Measurements from ENCODE around the gene EPB41L3. TPM values are rescaled to one million over a fixed set of nuclear protein-coding genes. Genes with fewer than 3 reads are reported as not detected.

Gene EPB41L3
- total RNA-seq, 2 experiments from 2014 or later: not detected

DNA sequence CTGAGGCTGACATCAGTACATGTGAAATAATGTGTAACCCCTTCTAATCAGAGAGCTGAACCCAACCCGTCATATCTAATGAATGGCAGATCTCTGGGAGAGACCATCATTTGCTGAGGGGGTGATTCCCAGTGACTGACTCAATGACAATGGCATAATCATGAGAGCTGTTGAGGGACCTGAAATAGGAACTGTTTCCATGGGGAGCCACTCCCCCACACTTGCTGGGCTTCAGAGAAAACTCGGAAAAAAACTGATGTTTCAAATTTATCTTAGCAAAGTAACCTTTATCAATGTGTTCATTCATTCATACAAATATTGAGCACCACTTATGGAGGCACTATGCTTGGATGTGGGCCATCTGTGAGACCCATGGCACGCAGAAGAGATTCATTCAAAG lies 154.9 kb downstream of the EPB41L3 start:
- no peaks in the 10 kb centered on the region for H3K9me2 ChIP-seq (ENCODE audit: insufficient read depth, low read length)
- intact Hi-C loops (cut with micrococcal nuclease; ENCODE audit: unreplicated experiment): no loop called here
- no peak overlapping the region for H3K4me2 ChIP-seq (ENCODE audit: low read length)
- H3K27ac ChIP-seq (ENCODE audit: low read depth, low read length, poor library complexity, severe bottlenecking): no peak overlapping the region
- no peaks in the 10 kb centered on the region for H4K20me1 ChIP-seq (ENCODE audit: insufficient read depth, low read length)
- POLR2A ChIA-PET: interaction anchor here (1.1 kb wide), 1 partner anchor 10 kb away, joined by 6 read pairs; no protein-coding TSS in a partner anchor
- H3K4me1 ChIP-seq (ENCODE audit: insufficient read depth, low read length, poor library complexity, severe bottlenecking): no peaks in the 10 kb centered on the region
- CTCF ChIA-PET (ENCODE audit: unreplicated experiment): no interaction called here
- no peak for DNase-seq (ENCODE audit: low spot score)
- no peak overlapping the region for H3K4me3 ChIP-seq (ENCODE audit: low read depth, low read length, poor library complexity, severe bottlenecking)
- H2AFZ ChIP-seq (ENCODE audit: low read length): no peak overlapping the region
- H3K9me3 ChIP-seq (ENCODE audit: low read length): no peaks in the 10 kb centered on the region
- no peaks in the 10 kb centered on the region for H3K79me2 ChIP-seq (ENCODE audit: insufficient read depth, low read depth, low read length)
- no TSS peak for BruUV-seq (replicated peaks)
- H3K36me3 ChIP-seq (ENCODE audit: insufficient read depth, low read length): no peaks in the 10 kb centered on the region
- TF ChIP-seq EZH2phosphoT487 (IDR thresholded peaks at IDR 0.05; ENCODE audit: borderline replicate concordance, low read depth, low read length): no peak
- TF ChIP-seq, protein P1, sequence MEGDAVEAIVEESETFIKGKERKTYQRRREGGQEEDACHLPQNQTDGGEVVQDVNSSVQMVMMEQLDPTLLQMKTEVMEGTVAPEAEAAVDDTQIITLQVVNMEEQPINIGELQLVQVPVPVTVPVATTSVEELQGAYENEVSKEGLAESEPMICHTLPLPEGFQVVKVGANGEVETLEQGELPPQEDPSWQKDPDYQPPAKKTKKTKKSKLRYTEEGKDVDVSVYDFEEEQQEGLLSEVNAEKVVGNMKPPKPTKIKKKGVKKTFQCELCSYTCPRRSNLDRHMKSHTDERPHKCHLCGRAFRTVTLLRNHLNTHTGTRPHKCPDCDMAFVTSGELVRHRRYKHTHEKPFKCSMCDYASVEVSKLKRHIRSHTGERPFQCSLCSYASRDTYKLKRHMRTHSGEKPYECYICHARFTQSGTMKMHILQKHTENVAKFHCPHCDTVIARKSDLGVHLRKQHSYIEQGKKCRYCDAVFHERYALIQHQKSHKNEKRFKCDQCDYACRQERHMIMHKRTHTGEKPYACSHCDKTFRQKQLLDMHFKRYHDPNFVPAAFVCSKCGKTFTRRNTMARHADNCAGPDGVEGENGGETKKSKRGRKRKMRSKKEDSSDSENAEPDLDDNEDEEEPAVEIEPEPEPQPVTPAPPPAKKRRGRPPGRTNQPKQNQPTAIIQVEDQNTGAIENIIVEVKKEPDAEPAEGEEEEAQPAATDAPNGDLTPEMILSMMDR (conservative IDR thresholded peaks at IDR 0.05; ENCODE audit: low read length): no peak

DNA sequence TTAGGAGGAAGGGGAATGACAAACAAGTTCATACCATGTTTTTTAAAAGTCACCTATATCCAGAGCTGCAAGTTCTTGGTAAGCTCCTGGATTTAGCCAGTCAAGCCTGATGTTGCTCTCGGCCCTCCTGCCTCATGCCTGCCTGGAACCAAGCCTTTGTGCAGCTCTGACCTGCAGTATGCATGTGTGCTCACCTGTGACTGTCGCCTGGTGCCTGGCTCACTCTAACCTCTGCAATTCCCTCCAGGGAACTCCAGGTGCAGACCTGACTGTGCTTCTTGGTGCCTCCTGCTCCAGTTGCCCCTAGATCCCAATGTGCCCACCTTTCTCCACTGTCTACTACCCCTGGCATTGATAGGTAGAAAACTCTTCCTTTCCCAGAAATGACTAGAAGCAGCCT lies 163.2 kb downstream of the EPB41L3 start:
- CTCF ChIA-PET (ENCODE audit: unreplicated experiment): no interaction called here
- Histone ChIP-seq H3K4me1 (ENCODE audit: insufficient read depth, low read length, poor library complexity, severe bottlenecking) (no peaks in the 10 kb centered on the region), H3K9me3 (ENCODE audit: low read length) (no peaks in the 10 kb centered on the region), H4K20me1 (ENCODE audit: insufficient read depth, low read length) (no peaks in the 10 kb centered on the region), H3K27ac (ENCODE audit: low read depth, low read length, poor library complexity, severe bottlenecking) (no peak overlapping the region), H3K79me2 (ENCODE audit: insufficient read depth, low read depth, low read length) (no peaks in the 10 kb centered on the region), H3K9me2 (ENCODE audit: insufficient read depth, low read length) (no peaks in the 10 kb centered on the region), H2AFZ (ENCODE audit: low read length) (no peak overlapping the region), H3K36me3 (ENCODE audit: insufficient read depth, low read length) (no peaks in the 10 kb centered on the region), H3K4me3 (ENCODE audit: low read depth, low read length, poor library complexity, severe bottlenecking) (no peak overlapping the region), H3K4me2 (ENCODE audit: low read length) (no peak overlapping the region)
- BruUV-seq (replicated peaks): no TSS peak
- DNase-seq (ENCODE audit: low spot score): no peak
- no peak for TF ChIP-seq EZH2phosphoT487 (IDR thresholded peaks at IDR 0.05; ENCODE audit: borderline replicate concordance, low read depth, low read length)
- TF ChIP-seq, protein P1 (conservative IDR thresholded peaks at IDR 0.05; ENCODE audit: low read length): no peak
- intact Hi-C loops (cut with micrococcal nuclease; ENCODE audit: unreplicated experiment): no loop called here
- POLR2A ChIA-PET: no interaction called here

DNA sequence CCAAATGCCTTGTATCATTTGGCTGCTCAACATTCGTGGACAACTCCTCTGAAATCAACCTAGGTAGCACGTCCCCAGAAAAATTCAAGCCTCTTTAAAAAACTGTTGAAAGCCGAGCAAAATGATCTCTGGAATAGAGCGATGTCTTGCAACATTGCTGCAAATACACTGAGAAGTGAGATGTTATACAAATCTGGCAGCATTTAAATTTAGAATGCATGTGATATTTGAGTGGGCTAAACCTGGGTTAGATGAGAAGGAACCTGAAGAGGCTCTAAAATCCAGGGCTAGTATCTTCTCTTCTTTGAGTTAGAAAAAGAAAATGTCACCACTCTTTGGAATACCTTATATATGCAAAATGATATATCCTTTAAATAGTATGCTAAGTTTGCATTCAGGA lies 166.8 kb downstream of the EPB41L3 start:
- TF ChIP-seq, protein P1 (conservative IDR thresholded peaks at IDR 0.05; ENCODE audit: low read length): no peak
- TF ChIP-seq EZH2phosphoT487 (IDR thresholded peaks at IDR 0.05; ENCODE audit: borderline replicate concordance, low read depth, low read length): no peak
- Histone ChIP-seq H3K4me1 (ENCODE audit: insufficient read depth, low read length, poor library complexity, severe bottlenecking) (no peaks in the 10 kb centered on the region), H3K4me3 (ENCODE audit: low read depth, low read length, poor library complexity, severe bottlenecking) (no peak overlapping the region), H2AFZ (ENCODE audit: low read length) (no peak overlapping the region), H3K27ac (ENCODE audit: low read depth, low read length, poor library complexity, severe bottlenecking) (no peak overlapping the region), H3K4me2 (ENCODE audit: low read length) (no peak overlapping the region), H3K79me2 (ENCODE audit: insufficient read depth, low read depth, low read length) (no peaks in the 10 kb centered on the region), H3K36me3 (ENCODE audit: insufficient read depth, low read length) (no peaks in the 10 kb centered on the region), H3K9me3 (ENCODE audit: low read length) (no peaks in the 10 kb centered on the region), H4K20me1 (ENCODE audit: insufficient read depth, low read length) (no peaks in the 10 kb centered on the region), H3K9me2 (ENCODE audit: insufficient read depth, low read length) (no peaks in the 10 kb centered on the region)
- intact Hi-C loops (cut with micrococcal nuclease; ENCODE audit: unreplicated experiment): no loop called here
- POLR2A ChIA-PET: no interaction called here
- DNase-seq (ENCODE audit: low spot score): no peak
- CTCF ChIA-PET (ENCODE audit: unreplicated experiment): no interaction called here
- no TSS peak for BruUV-seq (replicated peaks)

Data from OCI-LY7 (cell line).